WI38 (cell line): ENCODE data around the gene KBTBD8.

ENCODE experiments used
- H3K4me3 ChIP-seq: 2 replicates; pipeline ENCODE4 v1.5.1; 2011; ENCODE audit warnings: low read depth, mild to moderate bottlenecking, control low read depth, low read length
- CTCF ChIP-seq: IDR thresholded peaks from 2 replicates; pipeline ENCODE4 v1.5.1; 2012; ENCODE audit warnings: low read depth, mild to moderate bottlenecking, control low read depth, low read length

Gene KBTBD8

GRCh38 chr3:67009716-67010115 lies 11.6 kb downstream of the KBTBD8 start:
- H3K4me3 ChIP-seq = no peak overlapping the region
- TF ChIP-seq CTCF = no peak

GRCh38 chr3:67011414-67012131 lies 13.5 kb downstream of the KBTBD8 start:
- H3K4me3 ChIP-seq = no peak overlapping the region
- no peak for TF ChIP-seq CTCF

- no peak overlapping the region for H3K4me3 ChIP-seq
These were observed 14.5 kb downstream of the KBTBD8 start for GRCh38 chr3:67012564-67012963.

GRCh38 chr3:67015702-67016484 lies 17.8 kb downstream of the KBTBD8 start:
- no peak for TF ChIP-seq CTCF
- no peak overlapping the region for H3K4me3 ChIP-seq

More at GRCh38 chr3:67012564-67012963, 14.5 kb downstream of the KBTBD8 start:
- no peak for TF ChIP-seq CTCF

GRCh38 chr3:67016522-67017080 lies 18.5 kb downstream of the KBTBD8 start:
- no peak for TF ChIP-seq CTCF
- no peak overlapping the region for H3K4me3 ChIP-seq

GRCh38 chr3:67017211-67017610 lies 19.1 kb downstream of the KBTBD8 start:
- no peak for TF ChIP-seq CTCF
- H3K4me3 ChIP-seq = no peak overlapping the region

- H3K4me3 ChIP-seq = no peak overlapping the region
- TF ChIP-seq CTCF = no peak
These were observed 20.1 kb downstream of the KBTBD8 start for GRCh38 chr3:67018105-67018788.
